GM12878 (cell line): ENCODE results near the gene TUBA4B. TPM values are rescaled to one million over a fixed set of nuclear protein-coding genes. Genes with fewer than 3 reads are reported as not detected.

Experiments
- CBFB ChIP-seq: IDR thresholded peaks from 2 replicates; pipeline ENCODE4 v1.6.1; 2016; ENCODE audit warnings: antibody characterized with exemption, low read depth
- CBX3 ChIP-seq: fragments of 200-600 bp; sonication (generic); IDR thresholded peaks from 2 replicates; pipeline ENCODE4 v1.6.1; 2016; ENCODE audit warnings: low read depth, borderline replicate concordance
- CEBPZ ChIP-seq: fragments of 150-350 bp; IDR thresholded peaks from 2 replicates; pipeline ENCODE4 v1.6.1; 2016; ENCODE audit warnings: low read depth, low read length
- CREM ChIP-seq: IDR thresholded peaks from 2 replicates; pipeline ENCODE4 v1.6.1; 2014; ENCODE audit warnings: antibody characterized with exemption, low read depth
- ETV6 ChIP-seq, 2 experiments: fragments of 450-650 bp in 1 of 2; IDR thresholded peaks in 1 of 2; conservative IDR thresholded peaks in 1 of 2; 2 replicates each; pipeline ENCODE4 v1.6.1; 2014; ENCODE audit warnings: antibody characterized with exemption in 1 of 2, borderline replicate concordance in 1 of 2, low read depth in 1 of 2, mild to moderate bottlenecking in 1 of 2, moderate library complexity in 1 of 2
- GATAD2B ChIP-seq: fragments of 450-650 bp; conservative IDR thresholded peaks from 2 replicates; pipeline ENCODE4 v1.6.1; 2017; ENCODE audit warnings: low read depth, mild to moderate bottlenecking, moderate library complexity
- KLF5 ChIP-seq: fragments of 450-650 bp; IDR thresholded peaks from 2 replicates; pipeline ENCODE4 v1.6.1; 2014; ENCODE audit warnings: mild to moderate bottlenecking; ENCODE audit not compliant: partially characterized antibody
- MEF2A ChIP-seq: IDR thresholded peaks from 2 replicates; pipeline ENCODE4 v1.6.1; 2011; ENCODE audit warnings: low read depth, mild to moderate bottlenecking, low read length, moderate library complexity; ENCODE audit not compliant: insufficient read depth
- PKNOX1 ChIP-seq: fragments of 450-650 bp; IDR thresholded peaks from 2 replicates; pipeline ENCODE4 v1.6.1; 2016; ENCODE audit warnings: mild to moderate bottlenecking
- RCOR1 ChIP-seq: conservative IDR thresholded peaks from 2 replicates; pipeline ENCODE4 v1.6.1; 2012; ENCODE audit warnings: low read depth, low read length, improper control_type of control experiment
- SMAD5 ChIP-seq: IDR thresholded peaks from 2 replicates; pipeline ENCODE4 v1.6.1; 2016; ENCODE audit warnings: antibody characterized with exemption, low read depth
- SMC3 ChIP-seq: IDR thresholded peaks from 2 replicates; pipeline ENCODE4 v1.6.1; 2011; ENCODE audit warnings: low read length, improper control_type of control experiment, borderline replicate concordance
- SPI1 ChIP-seq: IDR thresholded peaks from 2 replicates; pipeline ENCODE4 v1.6.1; 2011; ENCODE audit warnings: low read depth, mild to moderate bottlenecking, low read length, moderate library complexity, borderline replicate concordance; ENCODE audit not compliant: insufficient read depth
- SRF ChIP-seq, 2 experiments: IDR thresholded peaks; 2 replicates each; pipeline ENCODE4 v1.6.1; 2011; ENCODE audit warnings: low read depth in 2 of 2, low read length in 2 of 2, mild to moderate bottlenecking in 1 of 2, moderate library complexity in 1 of 2
- polyA plus RNA-seq, 11 experiments: library from polyadenylated mRNA; depleted of rRNA in 4 of 11; unstranded in 6 of 11; stranded (reverse) in 5 of 11; fragments of >200 nt; fragmentation: Nextera tagmentation in 4 of 11; fragmentation: Illumina TruSeq in 1 of 11; extraction: Ambion mirVana in 4 of 11; extraction: Trizol in 1 of 11; gene quantifications; 1 replicate in 1 of 11; 2 replicates in 10 of 11; pipeline versions ENCODE4 v1.2.1 to v1.2.3, GENCODE V29; 2011 to 2016; ENCODE audit warnings: inconsistent platforms in 2 of 11, missing spikeins in 2 of 11, low read depth in 1 of 11
- total RNA-seq, 4 experiments: library from RNA; depleted of rRNA in 3 of 4; stranded (reverse); fragments of >200 nt in 3 of 4; fragmentation: Illumina TruSeq in 1 of 4; extraction: Trizol in 1 of 4; gene quantifications; 2 replicates each; pipeline versions ENCODE4 v1.2.1 to v1.2.3, GENCODE V29; 2013 to 2021
- TF ChIP-seq, protein P1 (sequence below): fragments of 450-650 bp; IDR thresholded peaks from 2 replicates; pipeline ENCODE4 v1.6.1; 2016; ENCODE audit warnings: mild to moderate bottlenecking
- TF ChIP-seq, protein P2 (sequence below): fragments of 450-650 bp; IDR thresholded peaks from 2 replicates; pipeline ENCODE4 v1.6.1; 2017; ENCODE audit warnings: mild to moderate bottlenecking, moderate library complexity
- TF ChIP-seq, protein P3 (sequence below): IDR thresholded peaks from 2 replicates; pipeline ENCODE4 v1.6.1; 2011; ENCODE audit warnings: low read depth, low read length, improper control_type of control experiment, borderline replicate concordance

The TUBA4B gene
- total and polyA plus RNA-seq, 10 of the 15 experiments (the other 5 are each of a cell fraction or from before 2014, with no cell fraction given), result 0.07 TPM; not detected in 9

GRCh38 chr2:219252900-219253752, at the start of gene TUBA4B (continued):
- TF ChIP-seq ETV6 (conservative IDR thresholded peaks at IDR 0.05 in 1 of 2, IDR thresholded peaks at IDR 0.05 in 1 of 2; ENCODE audit: borderline replicate concordance in 1 of 2, low read depth in 1 of 2) (no peak), GATAD2B (no peak), CREM (peak; percentile 31; the same call in 1 of the 2 replicates), CBX3 (no peak), SMAD5 (no peak), CEBPZ (no peak), RCOR1 (no peak), MEF2A (no peak), CBFB (peak; percentile 32; the same call in 1 of the 2 replicates), KLF5 (no peak), SRF (IDR thresholded peaks at IDR 0.05; ENCODE audit: low read depth in 2 of 2, low read length in 2 of 2) (no peak), PKNOX1 (no peak), SMC3 (no peak), SPI1 (peak; percentile 91)
- TF ChIP-seq, protein P1, sequence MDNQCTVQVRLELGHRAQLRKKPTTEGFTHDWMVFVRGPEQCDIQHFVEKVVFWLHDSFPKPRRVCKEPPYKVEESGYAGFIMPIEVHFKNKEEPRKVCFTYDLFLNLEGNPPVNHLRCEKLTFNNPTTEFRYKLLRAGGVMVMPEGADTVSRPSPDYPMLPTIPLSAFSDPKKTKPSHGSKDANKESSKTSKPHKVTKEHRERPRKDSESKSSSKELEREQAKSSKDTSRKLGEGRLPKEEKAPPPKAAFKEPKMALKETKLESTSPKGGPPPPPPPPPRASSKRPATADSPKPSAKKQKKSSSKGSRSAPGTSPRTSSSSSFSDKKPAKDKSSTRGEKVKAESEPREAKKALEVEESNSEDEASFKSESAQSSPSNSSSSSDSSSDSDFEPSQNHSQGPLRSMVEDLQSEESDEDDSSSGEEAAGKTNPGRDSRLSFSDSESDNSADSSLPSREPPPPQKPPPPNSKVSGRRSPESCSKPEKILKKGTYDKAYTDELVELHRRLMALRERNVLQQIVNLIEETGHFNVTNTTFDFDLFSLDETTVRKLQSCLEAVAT, result peak; percentile 59; the same call in 1 of the 2 replicates
- TF ChIP-seq, protein P2, sequence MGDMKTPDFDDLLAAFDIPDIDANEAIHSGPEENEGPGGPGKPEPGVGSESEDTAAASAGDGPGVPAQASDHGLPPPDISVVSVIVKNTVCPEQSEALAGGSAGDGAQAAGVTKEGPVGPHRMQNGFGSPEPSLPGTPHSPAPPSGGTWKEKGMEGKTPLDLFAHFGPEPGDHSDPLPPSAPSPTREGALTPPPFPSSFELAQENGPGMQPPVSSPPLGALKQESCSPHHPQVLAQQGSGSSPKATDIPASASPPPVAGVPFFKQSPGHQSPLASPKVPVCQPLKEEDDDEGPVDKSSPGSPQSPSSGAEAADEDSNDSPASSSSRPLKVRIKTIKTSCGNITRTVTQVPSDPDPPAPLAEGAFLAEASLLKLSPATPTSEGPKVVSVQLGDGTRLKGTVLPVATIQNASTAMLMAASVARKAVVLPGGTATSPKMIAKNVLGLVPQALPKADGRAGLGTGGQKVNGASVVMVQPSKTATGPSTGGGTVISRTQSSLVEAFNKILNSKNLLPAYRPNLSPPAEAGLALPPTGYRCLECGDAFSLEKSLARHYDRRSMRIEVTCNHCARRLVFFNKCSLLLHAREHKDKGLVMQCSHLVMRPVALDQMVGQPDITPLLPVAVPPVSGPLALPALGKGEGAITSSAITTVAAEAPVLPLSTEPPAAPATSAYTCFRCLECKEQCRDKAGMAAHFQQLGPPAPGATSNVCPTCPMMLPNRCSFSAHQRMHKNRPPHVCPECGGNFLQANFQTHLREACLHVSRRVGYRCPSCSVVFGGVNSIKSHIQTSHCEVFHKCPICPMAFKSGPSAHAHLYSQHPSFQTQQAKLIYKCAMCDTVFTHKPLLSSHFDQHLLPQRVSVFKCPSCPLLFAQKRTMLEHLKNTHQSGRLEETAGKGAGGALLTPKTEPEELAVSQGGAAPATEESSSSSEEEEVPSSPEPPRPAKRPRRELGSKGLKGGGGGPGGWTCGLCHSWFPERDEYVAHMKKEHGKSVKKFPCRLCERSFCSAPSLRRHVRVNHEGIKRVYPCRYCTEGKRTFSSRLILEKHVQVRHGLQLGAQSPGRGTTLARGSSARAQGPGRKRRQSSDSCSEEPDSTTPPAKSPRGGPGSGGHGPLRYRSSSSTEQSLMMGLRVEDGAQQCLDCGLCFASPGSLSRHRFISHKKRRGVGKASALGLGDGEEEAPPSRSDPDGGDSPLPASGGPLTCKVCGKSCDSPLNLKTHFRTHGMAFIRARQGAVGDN, result no peak
- TF ChIP-seq, protein P3, sequence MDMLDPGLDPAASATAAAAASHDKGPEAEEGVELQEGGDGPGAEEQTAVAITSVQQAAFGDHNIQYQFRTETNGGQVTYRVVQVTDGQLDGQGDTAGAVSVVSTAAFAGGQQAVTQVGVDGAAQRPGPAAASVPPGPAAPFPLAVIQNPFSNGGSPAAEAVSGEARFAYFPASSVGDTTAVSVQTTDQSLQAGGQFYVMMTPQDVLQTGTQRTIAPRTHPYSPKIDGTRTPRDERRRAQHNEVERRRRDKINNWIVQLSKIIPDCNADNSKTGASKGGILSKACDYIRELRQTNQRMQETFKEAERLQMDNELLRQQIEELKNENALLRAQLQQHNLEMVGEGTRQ, result no peak
